ENCODE data around the gene OR6S1.
A peak's percentile ranks its signal among the peaks of the same experiment; 100 is the strongest.

OR6S1 gene

DNA sequence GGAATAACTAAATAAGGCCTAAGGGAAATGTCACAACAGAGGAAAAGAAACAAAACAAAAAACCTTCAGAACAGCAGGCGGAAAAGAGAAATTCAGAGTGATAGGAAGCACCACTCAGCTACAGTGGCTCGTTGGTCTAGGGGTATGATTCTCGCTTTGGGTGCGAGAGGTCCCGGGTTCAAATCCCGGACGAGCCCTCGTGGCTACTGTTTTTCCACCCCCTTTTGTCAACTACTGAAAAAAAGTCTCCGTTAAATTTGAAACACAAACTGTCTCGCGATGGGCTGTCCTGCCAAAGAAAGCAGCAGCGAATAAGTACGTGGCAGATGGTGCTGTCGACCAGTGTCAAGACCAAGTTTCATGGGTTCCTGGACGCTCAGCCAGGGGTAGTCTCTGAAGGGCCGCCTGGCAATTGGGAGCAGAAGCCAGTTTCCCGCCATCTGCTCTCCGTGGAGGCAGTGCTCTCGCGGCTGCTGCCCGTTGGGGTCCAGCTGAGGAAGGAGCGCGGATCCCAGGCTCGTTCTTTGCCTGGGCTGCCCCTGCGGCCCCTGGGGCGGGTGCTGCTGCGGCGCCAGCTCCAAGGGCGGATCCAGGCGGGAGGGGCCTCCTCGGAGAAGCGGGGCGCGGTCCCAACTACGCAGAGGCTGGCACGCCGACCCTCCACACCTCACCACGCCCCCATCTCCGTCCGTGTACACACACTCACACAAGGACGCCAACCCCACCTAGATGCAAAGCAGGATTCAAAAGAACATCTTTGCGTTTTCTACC is 42.6 kb upstream of the OR6S1 start, which contains the start of gene RNASE4:
RNASE4 (plus strand) TSS at position 670 of the 771 bp plus-strand sequence. CDS start 14,812 bp downstream, outside the sequence.
- TF ChIP-seq, protein P1, sequence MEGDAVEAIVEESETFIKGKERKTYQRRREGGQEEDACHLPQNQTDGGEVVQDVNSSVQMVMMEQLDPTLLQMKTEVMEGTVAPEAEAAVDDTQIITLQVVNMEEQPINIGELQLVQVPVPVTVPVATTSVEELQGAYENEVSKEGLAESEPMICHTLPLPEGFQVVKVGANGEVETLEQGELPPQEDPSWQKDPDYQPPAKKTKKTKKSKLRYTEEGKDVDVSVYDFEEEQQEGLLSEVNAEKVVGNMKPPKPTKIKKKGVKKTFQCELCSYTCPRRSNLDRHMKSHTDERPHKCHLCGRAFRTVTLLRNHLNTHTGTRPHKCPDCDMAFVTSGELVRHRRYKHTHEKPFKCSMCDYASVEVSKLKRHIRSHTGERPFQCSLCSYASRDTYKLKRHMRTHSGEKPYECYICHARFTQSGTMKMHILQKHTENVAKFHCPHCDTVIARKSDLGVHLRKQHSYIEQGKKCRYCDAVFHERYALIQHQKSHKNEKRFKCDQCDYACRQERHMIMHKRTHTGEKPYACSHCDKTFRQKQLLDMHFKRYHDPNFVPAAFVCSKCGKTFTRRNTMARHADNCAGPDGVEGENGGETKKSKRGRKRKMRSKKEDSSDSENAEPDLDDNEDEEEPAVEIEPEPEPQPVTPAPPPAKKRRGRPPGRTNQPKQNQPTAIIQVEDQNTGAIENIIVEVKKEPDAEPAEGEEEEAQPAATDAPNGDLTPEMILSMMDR (IDR thresholded peaks at IDR 0.05; ENCODE audit: low read depth, low read length): no peak
- DNase-seq (ENCODE audit: extremely low read depth, low read depth): no peak

DNA sequence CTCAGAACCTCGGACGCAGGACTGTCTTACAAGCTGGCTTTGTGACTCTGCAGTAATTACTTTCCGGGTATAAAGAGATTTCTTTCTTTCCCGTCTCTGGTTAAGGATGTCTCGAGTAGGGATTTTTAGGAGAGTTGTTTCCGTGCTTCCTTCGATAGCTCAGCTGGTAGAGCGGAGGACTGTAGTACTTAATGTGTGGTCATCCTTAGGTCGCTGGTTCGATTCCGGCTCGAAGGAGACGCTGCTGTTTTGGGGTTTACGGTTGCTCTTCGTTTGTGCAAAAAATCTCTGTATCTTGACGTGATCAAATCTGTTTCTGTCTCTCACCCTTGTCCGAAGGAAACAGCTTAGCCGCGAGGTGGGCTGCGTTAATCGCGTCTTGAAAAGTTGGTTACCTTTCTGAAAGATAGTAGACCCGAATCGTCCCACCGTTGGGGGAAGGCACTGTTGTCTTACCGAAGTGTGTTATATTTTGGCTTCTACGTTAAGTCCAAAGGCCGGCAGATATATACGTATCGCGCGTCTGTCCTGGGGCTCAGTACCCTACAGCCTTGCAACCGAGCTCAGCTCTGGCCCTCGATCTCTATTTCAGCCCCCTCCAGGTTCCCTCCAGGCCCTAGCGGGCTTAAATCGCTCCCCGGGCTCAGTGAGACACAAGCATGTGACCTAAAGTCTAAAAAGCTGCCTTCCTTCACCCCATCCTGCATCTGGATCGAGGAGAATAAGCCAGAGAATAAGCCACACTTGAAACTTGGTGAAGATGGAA is 41.8 kb upstream of the OR6S1 start:
- TF ChIP-seq, protein P1 (IDR thresholded peaks at IDR 0.05; ENCODE audit: low read depth, low read length): no peak
- DNase-seq (ENCODE audit: extremely low read depth, low read depth): peak; percentile 88

DNA sequence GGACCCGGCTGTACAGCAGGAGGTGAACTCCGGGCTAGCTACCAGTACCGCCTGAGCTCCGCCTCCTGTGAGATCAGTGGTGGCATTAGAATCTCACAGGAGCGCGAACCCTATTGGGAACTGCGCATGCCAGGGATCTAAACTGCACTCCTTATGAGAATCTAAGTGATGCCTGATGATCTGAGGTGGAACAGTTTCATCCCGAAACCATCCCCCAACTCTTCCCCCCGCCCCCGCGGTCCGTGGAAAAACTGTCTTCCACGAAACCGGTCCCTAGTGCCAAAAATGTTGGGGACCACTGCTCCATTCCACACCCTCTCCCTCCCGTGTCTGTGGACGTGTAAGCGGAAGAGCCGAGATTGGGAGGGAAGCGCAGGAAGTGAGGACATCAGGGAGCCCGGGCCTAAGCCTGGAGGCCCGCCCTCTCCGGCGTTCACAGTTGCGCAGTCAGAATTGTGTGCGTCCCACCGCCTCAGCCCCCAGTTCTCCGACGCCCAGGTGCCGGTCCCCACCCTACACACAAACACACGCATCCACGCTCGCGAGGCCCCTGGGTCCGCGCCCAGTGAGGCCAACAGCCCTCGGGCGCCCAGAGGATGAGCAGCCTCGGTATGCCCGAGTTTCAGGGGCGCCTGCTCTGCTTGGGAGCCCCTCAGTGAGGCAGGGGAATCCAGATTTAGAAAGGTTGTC is 41.1 kb upstream of the OR6S1 start:
- DNase-seq (ENCODE audit: extremely low read depth, low read depth): peak; percentile 85

DNA sequence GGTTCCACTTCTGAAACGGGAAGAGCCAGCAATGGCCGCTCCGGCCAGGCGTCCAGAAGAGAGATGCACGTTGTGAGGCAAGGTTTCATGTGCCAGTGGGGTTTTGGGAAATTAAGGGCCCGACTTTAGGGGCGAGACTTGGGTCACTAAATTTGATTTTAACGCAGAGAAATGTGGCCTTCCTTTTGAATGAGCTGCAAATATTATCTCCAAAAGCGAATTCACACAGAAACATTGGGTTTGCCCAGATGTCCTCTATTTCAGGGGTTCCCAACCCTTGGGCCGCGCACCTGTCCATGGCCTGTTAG is 40.6 kb upstream of the OR6S1 start:
- TF ChIP-seq, protein P1 (IDR thresholded peaks at IDR 0.05; ENCODE audit: low read depth, low read length): no peak
- no peak for DNase-seq (ENCODE audit: extremely low read depth, low read depth)

More for the DNA sequence above, 41.1 kb upstream of the OR6S1 start:
- TF ChIP-seq, protein P1 (IDR thresholded peaks at IDR 0.05; ENCODE audit: low read depth, low read length): no peak; the same call in none of the 2 replicates

DNA sequence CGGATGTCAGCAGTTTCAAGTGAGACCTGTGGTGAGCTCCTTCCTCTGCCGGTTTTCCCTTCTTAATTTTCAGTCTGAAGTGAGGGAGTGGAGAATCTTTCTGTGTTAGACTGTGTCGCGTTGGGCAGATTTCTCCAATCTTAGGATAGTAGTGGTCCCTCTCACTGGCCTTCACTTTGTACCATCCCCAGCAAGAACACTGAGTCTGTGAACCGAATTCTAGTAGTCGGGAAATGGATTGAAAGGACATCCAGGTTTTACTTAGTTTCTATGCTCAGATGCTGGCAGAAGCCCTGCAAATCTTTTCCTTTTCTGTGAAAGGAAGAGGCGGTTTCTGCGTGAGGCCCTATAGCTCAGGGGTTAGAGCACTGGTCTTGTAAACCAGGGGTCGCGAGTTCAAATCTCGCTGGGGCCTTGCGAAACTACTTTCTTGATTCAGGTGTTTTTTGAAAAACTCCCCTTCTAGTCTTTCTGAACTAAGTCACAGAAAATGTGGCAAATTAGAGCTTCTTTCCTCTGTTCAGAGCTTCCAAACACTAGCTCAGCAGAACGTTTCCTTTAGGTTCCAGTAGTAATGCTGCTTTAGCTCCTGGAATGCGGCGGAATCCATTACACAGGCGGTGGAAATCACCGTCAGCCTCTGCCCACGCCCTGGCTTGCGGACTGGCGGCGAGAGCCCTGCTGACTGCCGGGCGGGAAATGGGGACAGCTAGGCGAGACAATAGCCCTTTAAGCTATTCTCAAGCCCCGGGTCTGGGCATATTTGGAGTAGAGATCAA is 40.0 kb upstream of the OR6S1 start:
- peak; percentile 73 for DNase-seq (ENCODE audit: extremely low read depth, low read depth)
- TF ChIP-seq, protein P1 (IDR thresholded peaks at IDR 0.05; ENCODE audit: low read depth, low read length): no peak

DNA sequence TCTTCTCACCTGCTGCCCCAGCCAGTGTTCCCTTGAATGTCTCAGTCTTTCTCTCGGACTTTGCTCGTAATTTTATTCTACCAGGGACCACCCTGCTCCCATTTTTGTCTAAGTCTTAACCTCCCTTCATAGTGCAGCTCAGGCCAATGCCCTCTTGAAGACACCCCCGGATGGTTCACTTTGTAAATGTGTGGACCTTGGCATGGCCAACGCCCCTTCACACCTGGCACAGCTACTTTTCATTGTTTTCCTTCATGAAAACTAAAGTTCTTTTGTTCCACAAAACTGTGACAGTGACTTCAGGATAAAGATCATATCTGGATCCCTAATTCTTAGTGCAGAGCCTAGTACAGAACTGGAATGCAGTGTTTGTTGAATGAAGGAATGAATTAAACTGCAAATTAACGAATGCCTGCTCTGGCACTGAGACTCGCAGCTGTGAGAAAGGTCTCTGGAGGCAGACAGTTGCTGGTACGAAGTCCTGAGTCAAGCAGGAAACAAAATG is 39.4 kb upstream of the OR6S1 start:
- TF ChIP-seq, protein P1 (IDR thresholded peaks at IDR 0.05; ENCODE audit: low read depth, low read length): no peak
- DNase-seq (ENCODE audit: extremely low read depth, low read depth): no peak

Measured in AG09319 (cell line).